ENCODE measurements around the gene KIF16B. TPM values are rescaled to one million over a fixed set of nuclear protein-coding genes. Genes with fewer than 3 reads are reported as not detected.

KIF16B gene
- total and polyA plus RNA-seq, 2 of the 13 experiments (the other 11 are each of a cell fraction or from before 2014, with no cell fraction given) = 6.9 to 18.0 TPM

DNA sequence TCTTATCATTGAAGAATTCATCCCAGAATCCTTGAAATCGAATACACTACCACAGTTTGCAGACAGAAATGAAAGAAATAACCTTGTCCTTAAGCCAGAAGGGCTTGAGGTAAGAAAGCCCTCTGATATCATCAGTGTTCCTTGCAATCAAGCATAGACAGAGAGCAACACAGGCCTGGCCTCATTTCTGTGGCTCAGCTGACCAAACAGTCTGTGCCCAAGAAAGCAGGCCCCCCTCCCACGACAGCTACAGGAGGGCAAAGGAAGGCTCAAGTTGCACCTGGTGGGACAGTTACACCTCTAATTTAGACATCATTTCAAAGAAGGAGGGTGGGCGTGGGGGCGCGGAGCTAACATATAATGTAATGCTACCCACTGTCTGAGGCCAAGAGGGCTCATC is 21.6 kb downstream of the KIF16B start (continued):
- TF ChIP-seq, protein P1, sequence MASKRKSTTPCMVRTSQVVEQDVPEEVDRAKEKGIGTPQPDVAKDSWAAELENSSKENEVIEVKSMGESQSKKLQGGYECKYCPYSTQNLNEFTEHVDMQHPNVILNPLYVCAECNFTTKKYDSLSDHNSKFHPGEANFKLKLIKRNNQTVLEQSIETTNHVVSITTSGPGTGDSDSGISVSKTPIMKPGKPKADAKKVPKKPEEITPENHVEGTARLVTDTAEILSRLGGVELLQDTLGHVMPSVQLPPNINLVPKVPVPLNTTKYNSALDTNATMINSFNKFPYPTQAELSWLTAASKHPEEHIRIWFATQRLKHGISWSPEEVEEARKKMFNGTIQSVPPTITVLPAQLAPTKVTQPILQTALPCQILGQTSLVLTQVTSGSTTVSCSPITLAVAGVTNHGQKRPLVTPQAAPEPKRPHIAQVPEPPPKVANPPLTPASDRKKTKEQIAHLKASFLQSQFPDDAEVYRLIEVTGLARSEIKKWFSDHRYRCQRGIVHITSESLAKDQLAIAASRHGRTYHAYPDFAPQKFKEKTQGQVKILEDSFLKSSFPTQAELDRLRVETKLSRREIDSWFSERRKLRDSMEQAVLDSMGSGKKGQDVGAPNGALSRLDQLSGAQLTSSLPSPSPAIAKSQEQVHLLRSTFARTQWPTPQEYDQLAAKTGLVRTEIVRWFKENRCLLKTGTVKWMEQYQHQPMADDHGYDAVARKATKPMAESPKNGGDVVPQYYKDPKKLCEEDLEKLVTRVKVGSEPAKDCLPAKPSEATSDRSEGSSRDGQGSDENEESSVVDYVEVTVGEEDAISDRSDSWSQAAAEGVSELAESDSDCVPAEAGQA (IDR thresholded peaks at IDR 0.05; ENCODE audit: low read depth) = no peak
- TF ChIP-seq, protein P1 (CRISPR knock-in tag; IDR thresholded peaks at IDR 0.05; ENCODE audit: borderline replicate concordance) = no peak
- TF ChIP-seq ZNF354B (CRISPR knock-in tag; IDR thresholded peaks at IDR 0.05) (no peak), ZFP41 (CRISPR knock-in tag; IDR thresholded peaks at IDR 0.05; ENCODE audit: borderline replicate concordance) (no peak), FOXK2 (IDR thresholded peaks at IDR 0.05) (no peak), ZSCAN30 (CRISPR knock-in tag; IDR thresholded peaks at IDR 0.05) (no peak), NR2F6 (IDR thresholded peaks at IDR 0.05) (no peak), NR2F6 (CRISPR knock-in tag; IDR thresholded peaks at IDR 0.05) (no peak), RELA (CRISPR knock-in tag; IDR thresholded peaks at IDR 0.05) (no peak), ESRRA (CRISPR knock-in tag; IDR thresholded peaks at IDR 0.05; ENCODE audit: low read depth) (no peak), TBL1XR1 (IDR thresholded peaks at IDR 0.05; ENCODE audit: borderline replicate concordance, low read length, partially characterized antibody) (no peak), ZNF496 (CRISPR knock-in tag; IDR thresholded peaks at IDR 0.05; ENCODE audit: insufficient replicate concordance) (no peak), ATF1 (CRISPR knock-in tag; IDR thresholded peaks at IDR 0.05) (no peak), ZNF879 (CRISPR knock-in tag; IDR thresholded peaks at IDR 0.05) (no peak), NCOR1 (IDR thresholded peaks at IDR 0.05; ENCODE audit: borderline replicate concordance, low read length) (no peak)
- TF ChIP-seq, protein P2, sequence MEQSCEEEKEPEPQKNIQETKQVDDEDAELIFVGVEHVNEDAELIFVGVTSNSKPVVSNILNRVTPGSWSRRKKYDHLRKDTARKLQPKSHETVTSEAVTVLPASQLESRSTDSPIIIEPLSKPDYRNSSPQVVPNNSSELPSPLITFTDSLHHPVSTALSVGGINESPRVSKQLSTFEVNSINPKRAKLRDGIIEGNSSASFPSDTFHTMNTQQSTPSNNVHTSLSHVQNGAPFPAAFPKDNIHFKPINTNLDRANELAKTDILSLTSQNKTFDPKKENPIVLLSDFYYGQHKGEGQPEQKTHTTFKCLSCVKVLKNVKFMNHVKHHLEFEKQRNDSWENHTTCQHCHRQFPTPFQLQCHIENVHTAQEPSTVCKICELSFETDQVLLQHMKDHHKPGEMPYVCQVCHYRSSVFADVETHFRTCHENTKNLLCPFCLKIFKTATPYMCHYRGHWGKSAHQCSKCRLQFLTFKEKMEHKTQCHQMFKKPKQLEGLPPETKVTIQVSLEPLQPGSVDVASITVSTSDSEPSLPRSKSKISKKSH (CRISPR knock-in tag; IDR thresholded peaks at IDR 0.05; ENCODE audit: borderline replicate concordance) = no peak
- TF ChIP-seq, protein P3, sequence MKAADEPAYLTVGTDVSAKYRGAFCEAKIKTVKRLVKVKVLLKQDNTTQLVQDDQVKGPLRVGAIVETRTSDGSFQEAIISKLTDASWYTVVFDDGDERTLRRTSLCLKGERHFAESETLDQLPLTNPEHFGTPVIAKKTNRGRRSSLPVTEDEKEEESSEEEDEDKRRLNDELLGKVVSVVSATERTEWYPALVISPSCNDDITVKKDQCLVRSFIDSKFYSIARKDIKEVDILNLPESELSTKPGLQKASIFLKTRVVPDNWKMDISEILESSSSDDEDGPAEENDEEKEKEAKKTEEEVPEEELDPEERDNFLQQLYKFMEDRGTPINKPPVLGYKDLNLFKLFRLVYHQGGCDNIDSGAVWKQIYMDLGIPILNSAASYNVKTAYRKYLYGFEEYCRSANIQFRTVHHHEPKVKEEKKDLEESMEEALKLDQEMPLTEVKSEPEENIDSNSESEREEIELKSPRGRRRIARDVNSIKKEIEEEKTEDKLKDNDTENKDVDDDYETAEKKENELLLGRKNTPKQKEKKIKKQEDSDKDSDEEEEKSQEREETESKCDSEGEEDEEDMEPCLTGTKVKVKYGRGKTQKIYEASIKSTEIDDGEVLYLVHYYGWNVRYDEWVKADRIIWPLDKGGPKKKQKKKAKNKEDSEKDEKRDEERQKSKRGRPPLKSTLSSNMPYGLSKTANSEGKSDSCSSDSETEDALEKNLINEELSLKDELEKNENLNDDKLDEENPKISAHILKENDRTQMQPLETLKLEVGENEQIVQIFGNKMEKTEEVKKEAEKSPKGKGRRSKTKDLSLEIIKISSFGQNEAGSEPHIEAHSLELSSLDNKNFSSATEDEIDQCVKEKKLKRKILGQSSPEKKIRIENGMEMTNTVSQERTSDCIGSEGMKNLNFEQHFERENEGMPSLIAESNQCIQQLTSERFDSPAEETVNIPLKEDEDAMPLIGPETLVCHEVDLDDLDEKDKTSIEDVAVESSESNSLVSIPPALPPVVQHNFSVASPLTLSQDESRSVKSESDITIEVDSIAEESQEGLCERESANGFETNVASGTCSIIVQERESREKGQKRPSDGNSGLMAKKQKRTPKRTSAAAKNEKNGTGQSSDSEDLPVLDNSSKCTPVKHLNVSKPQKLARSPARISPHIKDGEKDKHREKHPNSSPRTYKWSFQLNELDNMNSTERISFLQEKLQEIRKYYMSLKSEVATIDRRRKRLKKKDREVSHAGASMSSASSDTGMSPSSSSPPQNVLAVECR (CRISPR knock-in tag; IDR thresholded peaks at IDR 0.05; ENCODE audit: borderline replicate concordance) = no peak
- TF ChIP-seq, protein P4, sequence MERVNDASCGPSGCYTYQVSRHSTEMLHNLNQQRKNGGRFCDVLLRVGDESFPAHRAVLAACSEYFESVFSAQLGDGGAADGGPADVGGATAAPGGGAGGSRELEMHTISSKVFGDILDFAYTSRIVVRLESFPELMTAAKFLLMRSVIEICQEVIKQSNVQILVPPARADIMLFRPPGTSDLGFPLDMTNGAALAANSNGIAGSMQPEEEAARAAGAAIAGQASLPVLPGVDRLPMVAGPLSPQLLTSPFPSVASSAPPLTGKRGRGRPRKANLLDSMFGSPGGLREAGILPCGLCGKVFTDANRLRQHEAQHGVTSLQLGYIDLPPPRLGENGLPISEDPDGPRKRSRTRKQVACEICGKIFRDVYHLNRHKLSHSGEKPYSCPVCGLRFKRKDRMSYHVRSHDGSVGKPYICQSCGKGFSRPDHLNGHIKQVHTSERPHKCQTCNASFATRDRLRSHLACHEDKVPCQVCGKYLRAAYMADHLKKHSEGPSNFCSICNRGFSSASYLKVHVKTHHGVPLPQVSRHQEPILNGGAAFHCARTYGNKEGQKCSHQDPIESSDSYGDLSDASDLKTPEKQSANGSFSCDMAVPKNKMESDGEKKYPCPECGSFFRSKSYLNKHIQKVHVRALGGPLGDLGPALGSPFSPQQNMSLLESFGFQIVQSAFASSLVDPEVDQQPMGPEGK (CRISPR knock-in tag; IDR thresholded peaks at IDR 0.05) = no peak
